GM23248 (cell line): ENCODE results near the gene KCTD16. TPM values are rescaled to one million over a fixed set of nuclear protein-coding genes. Genes with fewer than 3 reads are reported as not detected.

Experiments used
- DNase-seq: peaks from one replicate; pipeline ENCODE4 v3.0.0-alpha.2; 2015
- H2AFZ ChIP-seq: fragments of 200-600 bp; sonication (generic); 2 replicates; pipeline ENCODE4 v1.6.1; 2016; ENCODE audit warnings: antibody characterized with exemption
- H3F3A ChIP-seq: fragments of 200-600 bp; sonication (generic); 2 replicates; pipeline ENCODE4 v1.6.1; 2016; ENCODE audit warnings: mild to moderate bottlenecking, antibody characterized with exemption, mixed run types; ENCODE audit not compliant: insufficient read depth
- H3K27ac ChIP-seq: fragments of 200-600 bp; sonication (generic); 2 replicates; pipeline ENCODE4 v1.5.1; 2016; ENCODE audit warnings: mild to moderate bottlenecking
- H3K27me3 ChIP-seq: fragments of 200-600 bp; sonication (generic); replicated peaks from 2 replicates; pipeline ENCODE4 v1.6.1; 2016; ENCODE audit warnings: mild to moderate bottlenecking; ENCODE audit not compliant: insufficient read depth
- H3K36me3 ChIP-seq: fragments of 200-600 bp; sonication (generic); 2 replicates; pipeline ENCODE4 v1.6.1; 2016; ENCODE audit warnings: low read depth, mild to moderate bottlenecking
- H3K4me1 ChIP-seq: fragments of 200-600 bp; sonication (generic); 2 replicates; pipeline ENCODE4 v1.6.1; 2016; ENCODE audit warnings: mild to moderate bottlenecking; ENCODE audit not compliant: insufficient read depth
- H3K4me2 ChIP-seq: fragments of 200-600 bp; sonication (generic); one replicate; pipeline ENCODE4 v1.6.1; 2016; ENCODE audit warnings: mild to moderate bottlenecking; ENCODE audit not compliant: unreplicated experiment
- H3K4me3 ChIP-seq: fragments of 200-600 bp; sonication (generic); 2 replicates; pipeline ENCODE4 v1.5.1; 2016; ENCODE audit warnings: mild to moderate bottlenecking
- H3K79me2 ChIP-seq: fragments of 200-600 bp; sonication (generic); 2 replicates; pipeline ENCODE4 v1.6.1; 2016; ENCODE audit warnings: mild to moderate bottlenecking; ENCODE audit not compliant: insufficient read depth
- H3K9ac ChIP-seq: fragments of 200-600 bp; sonication (generic); 2 replicates; pipeline ENCODE4 v1.6.1; 2016; ENCODE audit warnings: mild to moderate bottlenecking
- H3K9me2 ChIP-seq: fragments of 200-600 bp; sonication (generic); 2 replicates; pipeline ENCODE4 v1.6.1; 2016; ENCODE audit warnings: mixed run types, mild to moderate bottlenecking, moderate library complexity; ENCODE audit not compliant: insufficient read depth
- H3K9me3 ChIP-seq: fragments of 200-600 bp; sonication (generic); one replicate; pipeline ENCODE4 v1.6.1; 2017; ENCODE audit warnings: low read depth
- H4K20me1 ChIP-seq: fragments of 200-600 bp; sonication (generic); 2 replicates; pipeline ENCODE4 v1.6.0; 2016; ENCODE audit not compliant: insufficient read depth
- EZH2 ChIP-seq: fragments of 200-600 bp; sonication (generic); IDR thresholded peaks from 2 replicates; pipeline ENCODE4 v1.6.1; 2018; ENCODE audit warnings: antibody characterized with exemption, mild to moderate bottlenecking; ENCODE audit not compliant: insufficient read depth, poor library complexity, severe bottlenecking
- EZH2phosphoT487 ChIP-seq: fragments of 200-600 bp; sonication (generic); IDR thresholded peaks from 2 replicates; pipeline ENCODE4 v1.6.1; 2018; ENCODE audit warnings: antibody characterized with exemption, moderate library complexity, mild to moderate bottlenecking, low read depth; ENCODE audit not compliant: insufficient read depth
- WGBS, 2 experiments: methylation state at CpG; one replicate each; pipeline ENCODE4 v1.1.6; 2015 to 2017; ENCODE audit warnings: low lambda C conversion rate in 2 of 2, low coverage in 1 of 2; ENCODE audit errors: missing lambda C conversion rate in 2 of 2; 5-methylcytosine and 5-hydroxymethylcytosine counted together
- in situ Hi-C: fragments of 300-500 bp; cut with MboI; formaldehyde crosslinking; loops from 2 replicates; pipeline ENCODE4 v1.15.0; 2020
- polyA plus RNA-seq: library from polyadenylated mRNA; unstranded; fragments of >200 nt; fragmentation: Nextera tagmentation; extraction: Ambion mirVana; gene quantifications from 2 replicates; pipeline ENCODE4 v1.2.1, GENCODE V29; 2016
- total RNA-seq: library from RNA; depleted of rRNA; stranded (reverse); fragments of >200 nt; shearing (Covaris generic); gene quantifications from 2 replicates; pipeline ENCODE4 v1.2.3, GENCODE V29; 2014

KCTD16 gene
- total and polyA plus RNA-seq, 2 experiments from 2014 or later: 0.25 to 0.65 TPM

DNA sequence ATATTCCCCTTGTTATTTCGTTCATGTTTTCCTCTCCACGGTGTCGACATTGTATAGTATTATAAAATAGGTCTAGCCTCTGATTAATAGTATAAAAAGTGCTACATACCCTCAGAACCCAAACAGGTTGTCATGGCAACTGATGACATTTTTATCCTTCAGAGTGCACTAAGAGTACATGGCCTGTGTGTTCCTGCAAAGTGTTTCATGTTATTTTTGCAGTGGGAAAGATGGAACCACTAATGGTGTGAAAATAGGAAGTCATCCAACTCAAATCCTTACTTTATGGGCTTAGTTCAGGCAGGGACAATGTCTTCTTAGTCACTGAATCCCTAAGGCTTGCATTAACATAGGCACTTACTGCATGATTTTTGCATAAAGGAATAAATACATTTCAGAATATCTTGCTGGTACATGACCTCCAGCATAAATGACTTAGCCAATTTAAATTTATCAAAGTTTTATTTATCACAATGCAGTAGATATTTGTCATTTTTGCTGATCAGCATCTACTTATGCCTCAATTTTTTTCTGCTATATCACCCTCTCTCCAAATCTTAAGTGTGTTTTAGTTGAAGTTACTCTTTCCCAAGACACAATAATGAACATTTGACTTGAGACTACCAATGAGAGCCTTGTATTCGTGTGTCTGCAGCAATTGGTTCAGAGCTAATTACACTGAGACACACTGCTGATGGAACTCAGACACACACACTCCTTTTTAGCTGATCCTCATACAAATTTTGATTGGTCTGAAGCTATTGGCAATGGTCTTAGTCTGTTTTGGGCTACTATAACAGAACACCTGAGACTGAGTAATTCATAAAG, 243.7 kb downstream of the KCTD16 start:
- Histone ChIP-seq H3K27me3 (no peaks in the 10 kb centered on the region), H3F3A (no peaks in the 10 kb centered on the region), H3K4me3 (no peak overlapping the region), H3K9ac (no peak overlapping the region), H3K4me2 (no peak overlapping the region), H3K4me1 (no peaks in the 10 kb centered on the region), H3K36me3 (no peaks in the 10 kb centered on the region), H3K9me3 (no peaks in the 10 kb centered on the region), H3K79me2 (no peaks in the 10 kb centered on the region), H3K27ac (no peak overlapping the region), H2AFZ (no peak overlapping the region), H4K20me1 (no peaks in the 10 kb centered on the region), H3K9me2 (no peaks in the 10 kb centered on the region)
- TF ChIP-seq EZH2phosphoT487: no peak
- no peak for TF ChIP-seq EZH2
- WGBS, 2 experiments: 27 to 34% methylated on average over 4 of the region's 4 CpGs
- no peak for DNase-seq
- in situ Hi-C loops: no loop called here

DNA sequence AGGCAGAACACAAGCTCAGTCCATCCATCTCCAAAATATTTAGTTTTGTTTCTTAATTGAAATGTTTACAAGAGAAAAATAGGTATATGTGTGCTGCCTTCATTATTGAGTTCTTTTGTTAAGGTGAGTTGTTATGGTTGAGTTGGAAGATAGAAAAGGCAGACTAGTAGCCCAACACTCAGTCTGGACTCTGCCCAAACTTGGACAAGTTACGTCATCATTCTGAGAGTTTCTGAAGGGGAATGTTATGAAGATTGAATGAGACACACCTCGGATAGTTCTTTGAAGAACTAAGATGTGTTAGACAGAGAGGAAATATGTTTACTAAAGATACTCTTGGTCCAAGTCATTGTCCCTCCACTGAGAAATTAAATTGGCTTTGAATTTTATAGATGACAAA, 245.5 kb downstream of the KCTD16 start:
- in situ Hi-C loops: no loop called here
- Histone ChIP-seq H2AFZ (no peak overlapping the region), H3K36me3 (no peaks in the 10 kb centered on the region), H3K9ac (no peak overlapping the region), H3K27ac (no peak overlapping the region), H3K9me2 (no peaks in the 10 kb centered on the region), H3F3A (no peaks in the 10 kb centered on the region), H3K4me1 (no peaks in the 10 kb centered on the region), H4K20me1 (no peaks in the 10 kb centered on the region), H3K4me3 (no peak overlapping the region), H3K27me3 (no peaks in the 10 kb centered on the region), H3K79me2 (no peaks in the 10 kb centered on the region), H3K4me2 (no peak overlapping the region), H3K9me3 (no peaks in the 10 kb centered on the region)
- no peak for DNase-seq
- 26 to 33% methylated on average over 2 of the region's 2 CpGs for WGBS, 2 experiments
- no peak for TF ChIP-seq EZH2
- TF ChIP-seq EZH2phosphoT487: no peak

DNA sequence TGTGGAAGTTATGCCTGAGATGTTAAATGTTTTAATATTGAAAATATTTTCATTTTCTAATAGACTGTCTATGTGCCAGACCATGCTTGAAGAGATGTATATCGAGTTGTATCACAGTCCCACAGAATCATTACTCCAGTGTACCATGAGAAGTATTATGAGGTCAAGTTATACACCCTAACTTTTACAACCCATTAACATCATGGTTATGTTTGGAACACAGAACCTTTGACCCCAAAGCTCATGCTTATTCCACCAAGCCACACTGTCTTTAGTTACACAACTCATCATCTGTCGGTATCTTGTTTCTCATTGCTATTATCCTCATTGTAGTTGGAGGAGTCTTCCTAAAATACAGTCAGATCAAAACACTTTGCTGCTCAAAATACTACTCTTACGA, 248.0 kb downstream of the KCTD16 start:
- Histone ChIP-seq H3K9ac (no peak overlapping the region), H3K9me3 (no peaks in the 10 kb centered on the region), H3K27me3 (no peaks in the 10 kb centered on the region), H3K36me3 (no peaks in the 10 kb centered on the region), H2AFZ (no peak overlapping the region), H3K4me2 (no peak overlapping the region), H3K4me3 (no peak overlapping the region), H3K4me1 (0 out of 2 replicates have a peak, but pooled peaks cover 3% of the 10 kb centered on the region), H3K27ac (no peak overlapping the region), H3K79me2 (no peaks in the 10 kb centered on the region), H4K20me1 (no peaks in the 10 kb centered on the region), H3F3A (no peaks in the 10 kb centered on the region), H3K9me2 (no peaks in the 10 kb centered on the region)
- WGBS, 2 experiments: 49% methylated on average over 3 of the region's 3 CpGs
- DNase-seq: no peak
- in situ Hi-C loops: no loop called here
- TF ChIP-seq EZH2phosphoT487 (no peak), EZH2 (no peak)

DNA sequence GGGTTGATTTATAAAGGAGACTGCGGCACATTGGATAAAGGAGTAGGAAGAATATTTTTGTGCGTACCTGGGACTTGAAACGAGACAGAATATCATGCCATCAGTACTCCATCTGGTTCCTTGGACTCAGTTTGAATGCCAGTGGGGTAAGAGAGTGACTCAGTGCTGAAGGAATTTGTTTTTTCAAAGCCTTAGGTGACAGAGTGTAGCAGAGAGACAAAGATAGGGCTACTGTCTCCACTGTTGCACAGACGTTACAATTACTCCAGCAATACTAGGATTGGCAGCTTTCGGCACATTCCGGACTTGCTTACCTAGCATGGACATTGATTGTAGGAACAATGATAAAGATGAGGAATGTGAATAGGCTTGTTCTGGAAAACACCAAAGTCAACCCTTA, 250.7 kb downstream of the KCTD16 start:
- H3K4me2 ChIP-seq: no peak overlapping the region
- 0 out of 2 replicates have a peak, but pooled peaks cover 3% of the 10 kb centered on the region for H3K4me1 ChIP-seq
- no peaks in the 10 kb centered on the region for H3K79me2 ChIP-seq
- TF ChIP-seq EZH2phosphoT487 (no peak), EZH2 (no peak)
- DNase-seq: peak; percentile 20
- no peaks in the 10 kb centered on the region for H3K27me3 ChIP-seq
- no peak overlapping the region for H3K4me3 ChIP-seq
- no peaks in the 10 kb centered on the region for H3K9me2 ChIP-seq
- in situ Hi-C loops: no loop called here
- WGBS, 2 experiments: 62 to 69% methylated on average over 6 of the region's 6 CpGs
- no peaks in the 10 kb centered on the region for H4K20me1 ChIP-seq
- H3K9me3 ChIP-seq: no peaks in the 10 kb centered on the region
- H2AFZ ChIP-seq: no peak overlapping the region
- no peaks in the 10 kb centered on the region for H3F3A ChIP-seq
- H3K9ac ChIP-seq: no peak overlapping the region
- H3K27ac ChIP-seq: no peak overlapping the region
- H3K36me3 ChIP-seq: no peaks in the 10 kb centered on the region
